SK-N-SH treated with all-trans-retinoic acid at 6 μM for 48 hours (cell line): Measurements from ENCODE around the gene PSMD14.

ENCODE experiments used
- ATAC-seq: fragments of 200-7000 bp; cut with Tn5 transposase; 3 replicates; pipeline ENCODE4 v1.9.1; 2020; ENCODE audit warnings: mild to moderate bottlenecking, moderate library complexity
- ARNTL ChIP-seq: fragments of 450-650 bp; formaldehyde crosslinking; IDR thresholded peaks from 2 replicates; pipeline ENCODE4 v1.5.0; 2020; ENCODE audit warnings: low read depth, mild to moderate bottlenecking, moderate library complexity, borderline replicate concordance
- BACH2 ChIP-seq: fragments of 250-450 bp; sonication (Bioruptor Pico); IDR thresholded peaks from 2 replicates; pipeline ENCODE4 v1.9.0; 2021; ENCODE audit warnings: mild to moderate bottlenecking, borderline replicate concordance
- CREB5 ChIP-seq: fragments of 250-450 bp; sonication (Bioruptor Pico); IDR thresholded peaks from 2 replicates; pipeline ENCODE4 v1.5.1; 2020; ENCODE audit warnings: low read depth, mild to moderate bottlenecking, moderate library complexity
- CSDC2 ChIP-seq: fragments of 250-450 bp; sonication (Bioruptor Pico); IDR thresholded peaks from 2 replicates; pipeline ENCODE4 v1.5.0; 2020; ENCODE audit warnings: mild to moderate bottlenecking, moderate library complexity
- CSRNP3 ChIP-seq: fragments of 250-450 bp; sonication (Bioruptor Pico); IDR thresholded peaks from 2 replicates; pipeline ENCODE4 v1.5.1; 2021; ENCODE audit warnings: mild to moderate bottlenecking, moderate library complexity
- ESRRG ChIP-seq: fragments of 250-450 bp; sonication (Bioruptor Pico); IDR thresholded peaks from 2 replicates; pipeline ENCODE4 v1.6.1; 2021; ENCODE audit warnings: mild to moderate bottlenecking
- GLIS3 ChIP-seq: fragments of 250-450 bp; sonication (Bioruptor Pico); IDR thresholded peaks from 2 replicates; pipeline ENCODE4 v1.5.0; 2020; ENCODE audit warnings: mild to moderate bottlenecking, moderate library complexity
- ISL1 ChIP-seq: fragments of 250-450 bp; sonication (Bioruptor Pico); IDR thresholded peaks from 2 replicates; pipeline ENCODE4 v2.1.2; 2022; ENCODE audit warnings: mild to moderate bottlenecking, moderate library complexity
- OSR1 ChIP-seq: fragments of 250-450 bp; sonication (Bioruptor Pico); IDR thresholded peaks from 2 replicates; pipeline ENCODE4 v1.8.0; 2022; ENCODE audit warnings: moderate library complexity, mild to moderate bottlenecking, inconsistent platforms
- PATZ1 ChIP-seq: fragments of 250-450 bp; sonication (Bioruptor Pico); IDR thresholded peaks from 2 replicates; pipeline ENCODE4 v1.8.0; 2020; ENCODE audit warnings: mild to moderate bottlenecking, moderate library complexity, borderline replicate concordance
- POU6F1 ChIP-seq: fragments of 250-450 bp; sonication (Bioruptor Pico); IDR thresholded peaks from 2 replicates; pipeline ENCODE4 v1.8.0; 2021; ENCODE audit warnings: low read depth, mild to moderate bottlenecking, moderate library complexity, borderline replicate concordance
- PPARA ChIP-seq: fragments of 250-450 bp; sonication (Bioruptor Pico); IDR thresholded peaks from 2 replicates; pipeline ENCODE4 v1.5.0; 2020; ENCODE audit warnings: mild to moderate bottlenecking, borderline replicate concordance
- RARB ChIP-seq: fragments of 250-450 bp; sonication (Bioruptor Pico); IDR thresholded peaks from 2 replicates; pipeline ENCODE4 v1.8.0; 2021; ENCODE audit warnings: mild to moderate bottlenecking, moderate library complexity
- TCF4 ChIP-seq: fragments of 250-450 bp; sonication (Bioruptor Pico); IDR thresholded peaks from 2 replicates; pipeline ENCODE4 v1.8.0; 2021; ENCODE audit warnings: mild to moderate bottlenecking, moderate library complexity, borderline replicate concordance
- TOX ChIP-seq: fragments of 250-450 bp; sonication (Bioruptor Pico); IDR thresholded peaks from 2 replicates; pipeline ENCODE4 v1.8.0; 2021; ENCODE audit warnings: mild to moderate bottlenecking, moderate library complexity, borderline replicate concordance
- TSHZ2 ChIP-seq: fragments of 250-450 bp; sonication (Bioruptor Pico); IDR thresholded peaks from 2 replicates; pipeline ENCODE4 v1.5.0; 2020; ENCODE audit warnings: mild to moderate bottlenecking, moderate library complexity
- ZC3H10 ChIP-seq: fragments of 250-450 bp; sonication (Bioruptor Pico); IDR thresholded peaks from 2 replicates; pipeline ENCODE4 v1.5.1; 2021; ENCODE audit warnings: mild to moderate bottlenecking, moderate library complexity
- ZFP3 ChIP-seq: fragments of 250-450 bp; sonication (Bioruptor Pico); IDR thresholded peaks from 2 replicates; pipeline ENCODE4 v1.5.0; 2020; ENCODE audit warnings: mild to moderate bottlenecking, moderate library complexity
- ZFP30 ChIP-seq: fragments of 450-650 bp; formaldehyde crosslinking; IDR thresholded peaks from 2 replicates; pipeline ENCODE4 v1.5.0; 2022; ENCODE audit warnings: mild to moderate bottlenecking, moderate library complexity
- ZNF70 ChIP-seq: fragments of 450-650 bp; formaldehyde crosslinking; IDR thresholded peaks from 2 replicates; pipeline ENCODE4 v1.5.0; 2020; ENCODE audit warnings: mild to moderate bottlenecking, moderate library complexity

Gene PSMD14

GRCh38 chr2:161379740-161380139, 71.5 kb downstream of the PSMD14 start (continued):
- TF ChIP-seq POU6F1 (CRISPR knock-in tag): no peak
- TF ChIP-seq PATZ1 (CRISPR knock-in tag): no peak
- no peak for TF ChIP-seq ISL1 (CRISPR knock-in tag)
- no peak for TF ChIP-seq ZNF70 (CRISPR knock-in tag)
- TF ChIP-seq ZC3H10 (CRISPR knock-in tag): no peak

- TF ChIP-seq ZC3H10 (CRISPR knock-in tag) (no peak), ESRRG (no peak), PPARA (CRISPR knock-in tag) (no peak), CSRNP3 (CRISPR knock-in tag) (no peak), OSR1 (CRISPR knock-in tag) (no peak), ARNTL (CRISPR knock-in tag) (no peak), ZFP3 (CRISPR knock-in tag) (no peak), RARB (CRISPR knock-in tag) (no peak), GLIS3 (no peak), POU6F1 (CRISPR knock-in tag) (no peak)
- ATAC-seq: no peak
Measured at GRCh38 chr2:161381546-161381945, 73.3 kb downstream of the PSMD14 start.

- ATAC-seq: no peak
- TF ChIP-seq TOX (CRISPR knock-in tag) (no peak), ARNTL (CRISPR knock-in tag) (no peak), RARB (CRISPR knock-in tag) (no peak), PPARA (CRISPR knock-in tag) (no peak), ZFP3 (CRISPR knock-in tag) (no peak), ZNF70 (CRISPR knock-in tag) (no peak), TCF4 (CRISPR knock-in tag) (no peak), TSHZ2 (CRISPR knock-in tag) (no peak), CREB5 (CRISPR knock-in tag) (no peak), ESRRG (no peak), CSDC2 (no peak), BACH2 (CRISPR knock-in tag) (no peak), PATZ1 (CRISPR knock-in tag) (no peak), ZFP30 (CRISPR knock-in tag) (no peak), ISL1 (CRISPR knock-in tag) (no peak)
Measured at GRCh38 chr2:161382747-161383146, 74.5 kb downstream of the PSMD14 start.
